ENCODE data around the gene AACS. TPM values are rescaled to one million over a fixed set of nuclear protein-coding genes. Genes with fewer than 3 reads are reported as not detected.

The AACS gene
- polyA plus RNA-seq, 1 donor (not counting 4 experiments of a cell fraction or from before 2014, with no cell fraction given) = 27.0 TPM

DNA sequence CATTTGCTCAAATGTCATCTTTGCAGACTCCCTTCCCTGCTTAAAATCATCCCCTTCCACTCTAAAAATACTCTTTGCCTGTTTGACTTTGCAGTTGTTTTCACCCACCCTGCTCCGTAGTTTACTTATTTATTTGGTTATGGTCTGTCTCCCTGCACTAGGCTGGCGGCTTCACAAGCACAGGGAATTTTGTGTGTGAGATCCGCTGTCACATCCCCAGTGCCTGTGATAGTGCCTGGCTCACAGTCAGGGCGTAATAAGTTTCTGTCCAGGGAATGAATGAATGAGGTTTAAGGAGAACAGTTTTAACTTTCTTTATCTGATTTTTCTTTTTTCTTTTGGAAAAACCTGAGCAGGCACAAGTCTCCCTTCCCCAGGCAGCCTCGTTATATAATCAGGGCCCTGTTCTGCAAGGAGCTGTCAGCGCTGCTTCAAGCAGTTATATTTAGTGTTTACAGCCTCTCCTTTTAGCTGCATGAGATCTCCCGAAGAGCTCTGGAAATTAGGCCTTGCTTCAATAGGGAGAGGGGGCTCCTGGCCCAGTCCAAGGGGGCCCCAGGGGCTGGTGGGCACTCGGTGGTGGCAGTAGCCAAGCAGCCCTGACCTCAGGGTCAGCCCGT lies 107.1 kb downstream of the AACS start:
- no peak overlapping the region for H3K4me3 ChIP-seq (ENCODE audit: control insufficient read depth in 2 of 3, extremely low read depth in 1 of 3, insufficient read depth in 2 of 3, low read depth in 1 of 3, low read length in 3 of 3)
- no peak overlapping the region for H3K4me2 ChIP-seq (ENCODE audit: control insufficient read depth, extremely low read depth, insufficient read depth, low read depth, low read length)
- H3K9me1 ChIP-seq (ENCODE audit: control insufficient read depth, extremely low read depth, insufficient read depth, low read length) = no peaks in the 10 kb centered on the region
- no peaks in the 10 kb centered on the region for H3K27me3 ChIP-seq (ENCODE audit: control insufficient read depth, extremely low read depth, insufficient read depth, low read length)
- TF ChIP-seq, protein P1, sequence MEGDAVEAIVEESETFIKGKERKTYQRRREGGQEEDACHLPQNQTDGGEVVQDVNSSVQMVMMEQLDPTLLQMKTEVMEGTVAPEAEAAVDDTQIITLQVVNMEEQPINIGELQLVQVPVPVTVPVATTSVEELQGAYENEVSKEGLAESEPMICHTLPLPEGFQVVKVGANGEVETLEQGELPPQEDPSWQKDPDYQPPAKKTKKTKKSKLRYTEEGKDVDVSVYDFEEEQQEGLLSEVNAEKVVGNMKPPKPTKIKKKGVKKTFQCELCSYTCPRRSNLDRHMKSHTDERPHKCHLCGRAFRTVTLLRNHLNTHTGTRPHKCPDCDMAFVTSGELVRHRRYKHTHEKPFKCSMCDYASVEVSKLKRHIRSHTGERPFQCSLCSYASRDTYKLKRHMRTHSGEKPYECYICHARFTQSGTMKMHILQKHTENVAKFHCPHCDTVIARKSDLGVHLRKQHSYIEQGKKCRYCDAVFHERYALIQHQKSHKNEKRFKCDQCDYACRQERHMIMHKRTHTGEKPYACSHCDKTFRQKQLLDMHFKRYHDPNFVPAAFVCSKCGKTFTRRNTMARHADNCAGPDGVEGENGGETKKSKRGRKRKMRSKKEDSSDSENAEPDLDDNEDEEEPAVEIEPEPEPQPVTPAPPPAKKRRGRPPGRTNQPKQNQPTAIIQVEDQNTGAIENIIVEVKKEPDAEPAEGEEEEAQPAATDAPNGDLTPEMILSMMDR (optimal IDR thresholded peaks at IDR 0.05 in 1 of 3, IDR thresholded peaks at IDR 0.05 in 1 of 3, conservative IDR thresholded peaks at IDR 0.05 in 1 of 3; ENCODE audit: extremely low read depth in 1 of 3, insufficient read depth in 2 of 3, low read length in 3 of 3) = no peak
- no peak for TF ChIP-seq EZH2 (IDR thresholded peaks at IDR 0.05; ENCODE audit: low read length)
- FAIRE-seq (no peak), DNase-seq (ENCODE audit: low read depth, low spot score) (no peak)
- no peaks in the 10 kb centered on the region for H3K79me2 ChIP-seq (ENCODE audit: control insufficient read depth, insufficient read depth, low read length)
- no peak overlapping the region for H2AFZ ChIP-seq (ENCODE audit: control insufficient read depth, low read length)
- H3K9me3 ChIP-seq (ENCODE audit: control insufficient read depth, low read depth, low read length) = no peaks in the 10 kb centered on the region
- H3K9ac ChIP-seq (ENCODE audit: control insufficient read depth, extremely low read depth, insufficient read depth, low read length) = no peak overlapping the region
- H3K4me1 ChIP-seq (ENCODE audit: control insufficient read depth, extremely low read depth, insufficient read depth, low read length) = no peaks in the 10 kb centered on the region
- no peaks in the 10 kb centered on the region for H4K20me1 ChIP-seq (ENCODE audit: control insufficient read depth, extremely low read depth, insufficient read depth, low read length)
- no peak overlapping the region for H3K27ac ChIP-seq (ENCODE audit: control insufficient read depth, insufficient read depth, low read length)
- no peaks in the 10 kb centered on the region for H3K36me3 ChIP-seq (ENCODE audit: control insufficient read depth in 2 of 2, extremely low read depth in 1 of 2, insufficient read depth in 2 of 2, low read length in 2 of 2)
- dilution Hi-C loops (cut with MboI; ENCODE audit: extremely low pct_ligation_motif_present, low sequenced_read_pairs) = no loop called here

DNA sequence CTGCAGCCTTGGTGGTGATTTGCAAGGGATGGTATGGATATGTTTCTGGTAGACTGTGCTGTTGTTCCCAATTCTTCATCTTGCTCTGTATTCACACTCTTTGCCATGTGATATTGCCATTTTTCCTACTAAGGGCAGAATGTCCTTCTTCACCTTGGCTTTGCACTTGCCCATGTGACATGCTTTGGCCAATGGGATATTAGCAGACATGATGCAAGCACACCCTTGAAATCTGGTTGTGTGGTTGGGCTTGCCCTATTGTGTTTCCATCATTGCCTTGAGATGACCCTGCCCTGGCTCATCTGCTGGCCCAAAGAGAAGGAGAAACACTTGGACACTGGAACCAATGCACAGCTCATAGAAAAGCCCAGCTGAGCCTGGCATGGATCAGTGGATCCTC lies 110.3 kb downstream of the AACS start:
- Histone ChIP-seq H3K9me3 (ENCODE audit: control insufficient read depth, low read depth, low read length) (no peaks in the 10 kb centered on the region), H3K27me3 (ENCODE audit: control insufficient read depth, extremely low read depth, insufficient read depth, low read length) (no peaks in the 10 kb centered on the region), H3K79me2 (ENCODE audit: control insufficient read depth, insufficient read depth, low read length) (no peaks in the 10 kb centered on the region), H3K9ac (ENCODE audit: control insufficient read depth, extremely low read depth, insufficient read depth, low read length) (no peak overlapping the region), H3K27ac (ENCODE audit: control insufficient read depth, insufficient read depth, low read length) (no peak overlapping the region), H3K4me1 (ENCODE audit: control insufficient read depth, extremely low read depth, insufficient read depth, low read length) (no peaks in the 10 kb centered on the region), H3K4me2 (ENCODE audit: control insufficient read depth, extremely low read depth, insufficient read depth, low read depth, low read length) (no peak overlapping the region), H2AFZ (ENCODE audit: control insufficient read depth, low read length) (no peak overlapping the region), H3K36me3 (ENCODE audit: control insufficient read depth in 2 of 2, extremely low read depth in 1 of 2, insufficient read depth in 2 of 2, low read length in 2 of 2) (no peaks in the 10 kb centered on the region), H3K9me1 (ENCODE audit: control insufficient read depth, extremely low read depth, insufficient read depth, low read length) (no peaks in the 10 kb centered on the region), H4K20me1 (ENCODE audit: control insufficient read depth, extremely low read depth, insufficient read depth, low read length) (no peaks in the 10 kb centered on the region), H3K4me3 (ENCODE audit: control insufficient read depth in 2 of 3, extremely low read depth in 1 of 3, insufficient read depth in 2 of 3, low read depth in 1 of 3, low read length in 3 of 3) (no peak overlapping the region)
- FAIRE-seq = no peak
- DNase-seq (ENCODE audit: low read depth, low spot score) = no peak
- TF ChIP-seq EZH2 (IDR thresholded peaks at IDR 0.05; ENCODE audit: low read length) = no peak
- TF ChIP-seq, protein P1 (optimal IDR thresholded peaks at IDR 0.05 in 1 of 3, IDR thresholded peaks at IDR 0.05 in 1 of 3, conservative IDR thresholded peaks at IDR 0.05 in 1 of 3; ENCODE audit: extremely low read depth in 1 of 3, insufficient read depth in 2 of 3, low read length in 3 of 3) = no peak
- dilution Hi-C loops (cut with MboI; ENCODE audit: extremely low pct_ligation_motif_present, low sequenced_read_pairs) = no loop called here
